Osteoblast (primary cell): Measurements from ENCODE around the gene CACNA1S. TPM values are rescaled to one million over a fixed set of nuclear protein-coding genes. Genes with fewer than 3 reads are reported as not detected.

Source experiments
- DNase-seq: peaks from one replicate; pipeline ENCODE4 v3.0.0; 2011; ENCODE audit warnings: low spot score, mixed read lengths; ENCODE audit not compliant: insufficient read length; ENCODE audit errors: missing footprints
- H2AFZ ChIP-seq: 2 replicates; pipeline ENCODE4 v1.6.0; 2011; ENCODE audit warnings: mild to moderate bottlenecking, low read length
- H3K27ac ChIP-seq: 2 replicates; pipeline ENCODE4 v1.5.1; 2011; ENCODE audit warnings: mild to moderate bottlenecking, low read depth, low read length, moderate library complexity
- H3K27me3 ChIP-seq: 2 replicates; pipeline ENCODE4 v1.6.0; 2012; ENCODE audit warnings: mild to moderate bottlenecking, control low read depth, inconsistent platforms, low read length, moderate library complexity; ENCODE audit not compliant: insufficient read depth
- H3K36me3 ChIP-seq: 2 replicates; pipeline ENCODE4 v1.5.1; 2011; ENCODE audit warnings: mild to moderate bottlenecking, low read length, control low read depth, moderate library complexity; ENCODE audit not compliant: insufficient read depth
- H3K4me1 ChIP-seq: 2 replicates; pipeline ENCODE4 v1.5.1; 2011; ENCODE audit warnings: mild to moderate bottlenecking, low read length, control low read depth, moderate library complexity; ENCODE audit not compliant: insufficient read depth
- H3K4me2 ChIP-seq: 2 replicates; pipeline ENCODE4 v1.6.0; 2011; ENCODE audit warnings: mild to moderate bottlenecking, low read length; ENCODE audit not compliant: insufficient read depth
- H3K4me3 ChIP-seq: fragments of 200-600 bp; sonication (generic); 3 replicates; pipeline ENCODE4 v1.5.1; 2012; ENCODE audit warnings: mild to moderate bottlenecking, low read length, inconsistent platforms; ENCODE audit not compliant: insufficient read depth
- H3K79me2 ChIP-seq: 2 replicates; pipeline ENCODE4 v1.6.0; 2012; ENCODE audit warnings: mild to moderate bottlenecking, low read length, control low read depth, inconsistent platforms; ENCODE audit not compliant: insufficient read depth
- H3K9me3 ChIP-seq: 2 replicates; pipeline ENCODE4 v1.5.1; 2011; ENCODE audit warnings: low read depth, low read length, control low read depth
- H4K20me1 ChIP-seq: 2 replicates; pipeline ENCODE4 v1.6.0; 2012; ENCODE audit warnings: mild to moderate bottlenecking, low read length, control low read depth; ENCODE audit not compliant: insufficient read depth
- total RNA-seq: library from RNA; depleted of rRNA; stranded (reverse); fragments of >200 nt; gene quantifications from 2 replicates; pipeline ENCODE4 v1.2.3, GENCODE V29; 2012
- TF ChIP-seq, protein P1 (sequence below): IDR thresholded peaks from 2 replicates; pipeline ENCODE4 v1.5.1; 2011; ENCODE audit warnings: mild to moderate bottlenecking, low read depth, low read length, moderate library complexity; ENCODE audit errors: extremely low read depth

Gene CACNA1S
- total RNA-seq, 1 donor, result not detected

DNA sequence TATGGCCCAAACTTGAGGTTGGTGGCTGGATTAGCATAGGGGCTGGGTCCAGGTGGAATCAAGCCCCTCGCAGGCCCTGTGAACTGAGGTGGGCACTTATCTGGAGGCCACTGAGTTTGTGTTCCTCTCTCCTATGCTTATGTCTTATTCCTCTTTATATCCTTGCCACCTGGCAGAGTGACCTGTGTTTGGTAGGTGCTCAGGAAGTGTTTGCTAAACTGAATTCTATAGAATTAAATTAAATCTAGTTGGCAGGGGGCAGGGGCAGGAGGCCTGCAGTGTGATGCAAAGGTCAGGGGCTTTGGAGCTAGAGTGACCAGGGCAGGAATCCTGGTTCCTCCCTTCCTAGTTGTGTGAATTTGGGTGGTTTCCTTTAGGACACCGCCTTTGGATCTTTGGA, 43.1 kb upstream of the CACNA1S start:
- no peaks in the 10 kb centered on the region for H4K20me1 ChIP-seq
- no peak overlapping the region for H3K4me2 ChIP-seq
- DNase-seq, result no peak
- H3K9me3 ChIP-seq, result no peaks in the 10 kb centered on the region
- H3K27me3 ChIP-seq, result peaks cover 16% of the 10 kb centered on the region
- no peak overlapping the region for H2AFZ ChIP-seq
- TF ChIP-seq, protein P1, sequence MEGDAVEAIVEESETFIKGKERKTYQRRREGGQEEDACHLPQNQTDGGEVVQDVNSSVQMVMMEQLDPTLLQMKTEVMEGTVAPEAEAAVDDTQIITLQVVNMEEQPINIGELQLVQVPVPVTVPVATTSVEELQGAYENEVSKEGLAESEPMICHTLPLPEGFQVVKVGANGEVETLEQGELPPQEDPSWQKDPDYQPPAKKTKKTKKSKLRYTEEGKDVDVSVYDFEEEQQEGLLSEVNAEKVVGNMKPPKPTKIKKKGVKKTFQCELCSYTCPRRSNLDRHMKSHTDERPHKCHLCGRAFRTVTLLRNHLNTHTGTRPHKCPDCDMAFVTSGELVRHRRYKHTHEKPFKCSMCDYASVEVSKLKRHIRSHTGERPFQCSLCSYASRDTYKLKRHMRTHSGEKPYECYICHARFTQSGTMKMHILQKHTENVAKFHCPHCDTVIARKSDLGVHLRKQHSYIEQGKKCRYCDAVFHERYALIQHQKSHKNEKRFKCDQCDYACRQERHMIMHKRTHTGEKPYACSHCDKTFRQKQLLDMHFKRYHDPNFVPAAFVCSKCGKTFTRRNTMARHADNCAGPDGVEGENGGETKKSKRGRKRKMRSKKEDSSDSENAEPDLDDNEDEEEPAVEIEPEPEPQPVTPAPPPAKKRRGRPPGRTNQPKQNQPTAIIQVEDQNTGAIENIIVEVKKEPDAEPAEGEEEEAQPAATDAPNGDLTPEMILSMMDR, result no peak
- no peak overlapping the region for H3K27ac ChIP-seq
- H3K79me2 ChIP-seq, result peaks cover 9% of the 10 kb centered on the region
- peaks cover 13% of the 10 kb centered on the region for H3K4me1 ChIP-seq
- H3K4me3 ChIP-seq, result no peak overlapping the region
- H3K36me3 ChIP-seq, result peaks cover 15% of the 10 kb centered on the region

DNA sequence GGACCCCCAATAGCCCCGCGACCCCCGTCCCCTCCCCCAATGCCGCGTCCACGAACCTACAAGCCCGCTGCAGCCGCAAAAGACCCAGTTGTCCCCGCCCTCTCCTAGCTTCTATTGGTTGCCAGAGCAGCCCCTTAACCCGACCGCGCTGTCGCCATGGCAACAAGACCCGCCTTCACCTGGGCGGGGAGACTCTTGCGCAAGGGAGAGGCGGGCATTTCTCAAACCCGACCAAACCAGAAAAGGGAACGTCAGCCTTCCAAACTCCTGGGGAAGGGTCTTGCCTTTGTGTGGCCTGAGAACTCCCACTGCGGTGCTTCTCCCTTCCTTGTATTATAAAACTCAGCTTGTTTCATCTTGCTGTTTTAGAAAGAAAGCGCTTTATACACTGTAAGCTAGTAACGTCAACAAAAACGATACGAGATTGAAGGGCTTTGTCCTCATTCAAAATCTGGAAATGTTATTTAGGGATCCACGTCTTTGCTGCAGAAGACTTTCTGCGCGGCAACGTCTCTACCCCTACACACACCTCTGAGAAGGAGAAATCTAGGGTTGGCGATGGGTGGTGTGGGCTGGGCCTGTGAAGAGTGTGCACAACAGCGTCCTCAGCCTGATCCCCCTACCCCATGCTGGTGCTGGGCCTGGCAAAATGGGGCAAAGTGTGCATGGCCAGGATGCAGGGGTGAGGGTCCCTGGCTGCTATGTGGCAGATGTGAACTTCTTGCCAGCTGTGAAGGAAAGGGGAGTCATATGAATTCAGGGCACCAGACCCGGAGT, 42.4 kb upstream of the CACNA1S start, which contains the start of gene TMEM9:
TMEM9 (minus strand) TSS at position 86 of the 777 bp plus-strand sequence. CDS start 551 bp downstream, outside the sequence.
- Histone ChIP-seq H3K4me1 (peaks cover 13% of the 10 kb centered on the region), H3K9me3 (no peaks in the 10 kb centered on the region), H3K27ac (peak within 1 kb of the TSS; percentile 88), H3K79me2 (peaks cover 9% of the 10 kb centered on the region), H3K4me2 (peak within 1 kb of the TSS; percentile 96), H3K36me3 (peaks cover 23% of the 10 kb centered on the region), H2AFZ (peak within 1 kb of the TSS; percentile 99), H3K4me3 (peak within 1 kb of the TSS; percentile 91), H3K27me3 (peaks cover 16% of the 10 kb centered on the region), H4K20me1 (peaks cover 2% of the 10 kb centered on the region)
- TF ChIP-seq, protein P1, result no peak
- peak; percentile 99 for DNase-seq

DNA sequence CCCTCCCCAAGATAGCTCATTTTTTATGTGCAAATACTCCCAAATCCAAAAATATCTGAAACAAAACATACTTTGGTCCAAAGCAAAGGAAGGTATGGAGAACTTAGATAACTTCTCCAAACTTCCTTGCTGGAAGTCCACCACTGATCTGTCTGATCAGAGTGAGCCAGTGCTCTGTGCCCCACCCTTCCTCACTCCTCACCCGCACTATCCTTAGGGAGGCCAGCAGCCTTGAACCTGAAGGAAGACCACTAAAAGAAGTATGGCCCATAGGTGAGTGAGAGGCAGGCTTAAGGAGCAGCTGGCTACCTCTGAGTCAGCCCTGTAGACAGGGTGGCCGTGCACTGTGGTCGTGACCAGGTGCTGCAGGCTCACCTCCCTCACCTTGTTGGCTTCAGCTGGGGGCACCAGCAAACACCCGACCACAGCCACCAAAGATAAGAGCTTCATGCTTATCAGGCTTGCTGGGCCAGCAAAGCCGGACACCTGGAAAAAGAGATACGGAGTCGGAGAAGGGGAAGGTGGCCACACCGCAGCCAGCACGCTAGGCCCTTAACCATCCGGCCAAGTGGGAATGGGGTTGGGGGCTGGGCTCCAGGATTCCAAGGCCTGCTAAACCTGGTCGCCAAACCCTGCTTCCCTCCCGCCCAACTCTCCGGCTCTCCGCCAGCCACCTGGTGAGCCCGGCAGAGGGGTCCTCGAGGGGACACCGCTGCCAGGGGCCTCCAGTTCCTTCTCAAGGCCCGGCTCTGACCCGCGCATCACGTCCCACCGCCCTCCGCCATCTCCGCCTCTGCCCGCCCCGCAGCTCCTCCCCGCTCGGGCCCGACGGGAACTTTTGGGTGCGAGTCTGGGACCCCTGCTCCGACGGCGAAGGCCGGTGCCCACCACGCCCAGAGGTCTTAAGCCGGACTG, 41.5 kb upstream of the CACNA1S start:
- peak overlapping the region; percentile 65 for H3K27ac ChIP-seq
- DNase-seq, result peak; percentile 82

More for the DNA sequence above, 41.5 kb upstream of the CACNA1S start:
- peaks cover 4% of the 10 kb centered on the region for H4K20me1 ChIP-seq
- peak overlapping the region; percentile 91 for H3K4me3 ChIP-seq
- TF ChIP-seq, protein P1, result no peak
- peaks cover 9% of the 10 kb centered on the region for H3K79me2 ChIP-seq
- peaks cover 13% of the 10 kb centered on the region for H3K4me1 ChIP-seq
- H3K36me3 ChIP-seq, result peaks cover 30% of the 10 kb centered on the region
- no peaks in the 10 kb centered on the region for H3K9me3 ChIP-seq
- H2AFZ ChIP-seq, result peak overlapping the region; percentile 99
- peak overlapping the region; percentile 96 for H3K4me2 ChIP-seq
- peaks cover 13% of the 10 kb centered on the region for H3K27me3 ChIP-seq
